Measurements from ENCODE around the gene DOHH. TPM values are rescaled to one million over a fixed set of nuclear protein-coding genes. Genes with fewer than 3 reads are reported as not detected.

Gene DOHH
- total RNA-seq, 3 donors from 2014 or later, result 7.6 to 11.1 (median 10.4) TPM

GRCh38 chr19:3480383-3481091 lies 19.9 kb downstream of the DOHH start, which contains the start of gene SMIM24:
Gene SMIM24, minus strand, starts transcription at chr19:3480525. Its CDS starts 62 bp downstream, at chr19:3480463.
- peaks cover 10% of the 10 kb centered on the region for H3K4me1 ChIP-seq (ENCODE audit: low read depth)
- DNase-seq (peak; percentile 73 to 86 (median 85)), ATAC-seq (peak; percentile 81)
- intact Hi-C loops (cut with DNase I, micrococcal nuclease), result no loop called here
- no peaks in the 10 kb centered on the region for H3K9me3 ChIP-seq
- no peak for TF ChIP-seq CTCF (IDR thresholded peaks at IDR 0.05)
- no peaks in the 10 kb centered on the region for H3K36me3 ChIP-seq (ENCODE audit: low read depth)
- H3K4me3 ChIP-seq, result no peak within 1 kb of the TSS

- H3K36me3 ChIP-seq (ENCODE audit: low read depth), result no peaks in the 10 kb centered on the region
- no peak for TF ChIP-seq CTCF (IDR thresholded peaks at IDR 0.05)
- ATAC-seq (peak; percentile 56), DNase-seq (peak in 2 of 3 donors; percentile 38 to 62)
- H3K4me3 ChIP-seq, result no peak overlapping the region
- no peaks in the 10 kb centered on the region for H3K9me3 ChIP-seq
- peaks cover 10% of the 10 kb centered on the region for H3K4me1 ChIP-seq (ENCODE audit: low read depth)
- intact Hi-C loops (cut with DNase I, micrococcal nuclease), result no loop called here
These were observed 20.6 kb downstream of the DOHH start for GRCh38 chr19:3479834-3480215.

- peak; percentile 11 for ATAC-seq
- TF ChIP-seq CTCF (IDR thresholded peaks at IDR 0.05), result no peak
- no peak overlapping the region for H3K4me3 ChIP-seq
These were observed 21.2 kb downstream of the DOHH start for GRCh38 chr19:3479177-3479833.

GRCh38 chr19:3478409-3479176 lies 21.9 kb downstream of the DOHH start:
- Histone ChIP-seq H3K4me3 (no peak overlapping the region), H3K4me1 (ENCODE audit: low read depth) (peaks cover 16% of the 10 kb centered on the region), H3K9me3 (no peaks in the 10 kb centered on the region), H3K36me3 (ENCODE audit: low read depth) (no peaks in the 10 kb centered on the region)
- DNase-seq, result no peak
- TF ChIP-seq CTCF (IDR thresholded peaks at IDR 0.05), result no peak
- ATAC-seq, result no peak
- intact Hi-C loops (cut with DNase I, micrococcal nuclease), result no loop called here

More at GRCh38 chr19:3479177-3479833, 21.2 kb downstream of the DOHH start:
- H3K36me3 ChIP-seq (ENCODE audit: low read depth), result no peaks in the 10 kb centered on the region
- intact Hi-C loops (cut with DNase I, micrococcal nuclease), result no loop called here
- DNase-seq, result peak in 2 of 3 donors; percentile 55 to 63
- no peaks in the 10 kb centered on the region for H3K9me3 ChIP-seq
- peaks cover 14% of the 10 kb centered on the region for H3K4me1 ChIP-seq (ENCODE audit: low read depth)

GRCh38 chr19:3477951-3478350 lies 22.5 kb downstream of the DOHH start:
- intact Hi-C loops (cut with DNase I, micrococcal nuclease), result no loop called here
- no peak for TF ChIP-seq CTCF (IDR thresholded peaks at IDR 0.05)
- H3K4me1 ChIP-seq (ENCODE audit: low read depth), result peaks cover 15% of the 10 kb centered on the region
- no peak for ATAC-seq
- no peak overlapping the region for H3K4me3 ChIP-seq
- no peaks in the 10 kb centered on the region for H3K9me3 ChIP-seq
- DNase-seq, result no peak
- no peaks in the 10 kb centered on the region for H3K36me3 ChIP-seq (ENCODE audit: low read depth)
